Adrenal gland (tissue), 12 donors: ENCODE data around the gene IL3RA. TPM values are rescaled to one million over a fixed set of nuclear protein-coding genes. Genes with fewer than 3 reads are reported as not detected.
A peak's percentile ranks its signal among the peaks of the same experiment; 100 is the strongest.

Source experiments
- DNase-seq, 7 donors: peaks; one replicate each; pipeline ENCODE4 v3.0.0-alpha.2; 2019 to 2020
- H3K27ac ChIP-seq, 5 donors: fragments of 200-600 bp; sonication (generic) in 4 of 5; 1 replicate in 3 of 5; 2 replicates in 2 of 5; pipeline versions ENCODE4 v1.5.1 to v1.8.0; 2016 to 2020; ENCODE audit warnings: mild to moderate bottlenecking in 1 of 5
- H3K27me3 ChIP-seq: fragments of 200-600 bp; 2 replicates; pipeline ENCODE4 v1.8.0; 2021
- H3K36me3 ChIP-seq, 2 donors: fragments of 200-600 bp; replicated peaks in 1 of 2; 1 replicate in 1 of 2; 2 replicates in 1 of 2; pipeline versions ENCODE4 v1.5.1 to v1.8.0; 2018 to 2022
- H3K4me1 ChIP-seq, 2 donors: fragments of 200-600 bp; replicated peaks in 1 of 2; 1 replicate in 1 of 2; 2 replicates in 1 of 2; pipeline versions ENCODE4 v1.5.1 to v1.8.0; 2018 to 2021
- H3K4me3 ChIP-seq, 4 donors: fragments of 200-600 bp; sonication (generic) in 3 of 4; one replicate each; pipeline ENCODE4 v1.5.1; 2016 to 2018
- H3K9me3 ChIP-seq, 3 donors: fragments of 200-600 bp; sonication (generic) in 1 of 3; replicated peaks in 1 of 3; 1 replicate in 2 of 3; 2 replicates in 1 of 3; pipeline versions ENCODE4 v1.5.1 to v1.8.0; 2016 to 2021
- POLR2A ChIP-seq, 2 donors: fragments of 450-650 bp; IDR thresholded peaks; one replicate each; pipeline ENCODE4 v1.6.1; 2017; ENCODE audit warnings: antibody characterized with exemption in 2 of 2, mild to moderate bottlenecking in 2 of 2, moderate library complexity in 1 of 2
- WGBS, 4 donors: extraction: QIAGEN DNeasy Blood & Tissue Kit in 2 of 4; methylation state at CpG; one replicate each; pipeline versions ENCODE4 v1.1.5 to v1.1.7; 2013 to 2017; 5-methylcytosine and 5-hydroxymethylcytosine counted together
- intact Hi-C, 2 donors: fragments of 100-400 bp; cut with DNase I; formaldehyde crosslinking; loops; one replicate each; pipeline versions ENCODE4 v1.14.1 to v1.15.0; 2022 to 2023
- polyA plus RNA-seq, 3 donors: library from polyadenylated mRNA; stranded (reverse); fragments of 200-250 nt in 2 of 3; fragments of 350-450 nt in 1 of 3; fragmentation: Illumina TruSeq in 1 of 3; extraction: RNeasy Lipid Tissue Mini Kit (QIAGEN cat#74804) in 1 of 3; gene quantifications; one replicate each; pipeline ENCODE4 v1.2.3, GENCODE V29; 2013 to 2014
- total RNA-seq, 9 donors: library from RNA; depleted of rRNA in 4 of 9; stranded (reverse); fragments of >200 nt in 4 of 9; fragments of 120-200 nt in 1 of 9; fragmentation: NEBNext Ultra II Directional in 1 of 9; extraction: Animal tissue kit (Norgen Biotek cat#: 25700) in 1 of 9; gene quantifications; one replicate each; pipeline versions ENCODE4 v1.1.0 to v1.2.4, GENCODE V29; 2013 to 2023
- TF ChIP-seq, protein P1 (sequence below), 6 experiments: fragments of 450-650 bp in 4 of 6; fragments of 200-600 bp in 2 of 6; sonication (generic) in 1 of 6; IDR thresholded peaks; 1 replicate in 5 of 6; 2 replicates in 1 of 6; pipeline versions ENCODE4 v1.5.1 to v1.8.0; 2016 to 2021; ENCODE audit warnings: antibody characterized with exemption in 6 of 6, mild to moderate bottlenecking in 2 of 6, moderate library complexity in 1 of 6
- donor health status: healthy with polysubstance abuse.
- donor health status: Bipolar disorder and iron deficiency.
- donor health status: DM: yes; HTN: yes; CAD: no.
- donor health status: DM: no; HTN: no; CAD: no.
- donor health status: DM: no; HTN: no; CAD: no.
- donor health status: DM: yes; HTN: yes; CAD: no.

The IL3RA gene
- total and polyA plus RNA-seq, 12 donors = 1.4 to 7.4 (median 3.1) TPM

DNA sequence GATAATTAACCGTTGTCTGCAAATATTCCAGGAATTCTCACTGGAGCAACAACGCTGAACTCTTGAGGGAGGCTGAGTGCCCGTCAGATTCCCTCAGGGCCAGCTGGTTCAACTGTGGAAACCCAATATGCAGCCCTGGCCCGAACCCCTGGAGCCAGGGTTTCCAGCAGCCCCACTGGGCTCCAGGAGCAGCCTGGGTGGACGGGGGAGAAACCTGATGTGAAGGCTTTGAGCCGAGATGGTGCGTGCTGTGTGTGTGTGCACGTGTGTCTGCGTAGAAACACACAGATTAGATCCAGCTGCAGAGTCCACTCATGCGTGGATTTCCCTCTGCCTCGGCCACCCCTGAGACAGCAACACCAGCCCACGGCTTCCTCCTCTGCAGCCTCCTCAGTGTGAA, 74.7 kb downstream of the IL3RA start:
- DNase-seq = peak in 1 of 7 donors; percentile 4
- no peaks in the 10 kb centered on the region for H3K9me3 ChIP-seq
- intact Hi-C loops = no loop called here
- no peaks in the 10 kb centered on the region for H3K27me3 ChIP-seq
- WGBS, 4 donors = 81 to 88% (median 85%) methylated on average over 12 of the region's 12 CpGs
- H3K36me3 ChIP-seq = peaks cover 0 to 27% of the 10 kb centered on the region in 2 donors
- TF ChIP-seq POLR2A (IDR thresholded peaks at IDR 0.05) = no peak
- TF ChIP-seq, protein P1, sequence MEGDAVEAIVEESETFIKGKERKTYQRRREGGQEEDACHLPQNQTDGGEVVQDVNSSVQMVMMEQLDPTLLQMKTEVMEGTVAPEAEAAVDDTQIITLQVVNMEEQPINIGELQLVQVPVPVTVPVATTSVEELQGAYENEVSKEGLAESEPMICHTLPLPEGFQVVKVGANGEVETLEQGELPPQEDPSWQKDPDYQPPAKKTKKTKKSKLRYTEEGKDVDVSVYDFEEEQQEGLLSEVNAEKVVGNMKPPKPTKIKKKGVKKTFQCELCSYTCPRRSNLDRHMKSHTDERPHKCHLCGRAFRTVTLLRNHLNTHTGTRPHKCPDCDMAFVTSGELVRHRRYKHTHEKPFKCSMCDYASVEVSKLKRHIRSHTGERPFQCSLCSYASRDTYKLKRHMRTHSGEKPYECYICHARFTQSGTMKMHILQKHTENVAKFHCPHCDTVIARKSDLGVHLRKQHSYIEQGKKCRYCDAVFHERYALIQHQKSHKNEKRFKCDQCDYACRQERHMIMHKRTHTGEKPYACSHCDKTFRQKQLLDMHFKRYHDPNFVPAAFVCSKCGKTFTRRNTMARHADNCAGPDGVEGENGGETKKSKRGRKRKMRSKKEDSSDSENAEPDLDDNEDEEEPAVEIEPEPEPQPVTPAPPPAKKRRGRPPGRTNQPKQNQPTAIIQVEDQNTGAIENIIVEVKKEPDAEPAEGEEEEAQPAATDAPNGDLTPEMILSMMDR (IDR thresholded peaks at IDR 0.05) = no peak
- no peak overlapping the region for H3K27ac ChIP-seq
- H3K4me3 ChIP-seq = no peak overlapping the region
- no peaks in the 10 kb centered on the region for H3K4me1 ChIP-seq

DNA sequence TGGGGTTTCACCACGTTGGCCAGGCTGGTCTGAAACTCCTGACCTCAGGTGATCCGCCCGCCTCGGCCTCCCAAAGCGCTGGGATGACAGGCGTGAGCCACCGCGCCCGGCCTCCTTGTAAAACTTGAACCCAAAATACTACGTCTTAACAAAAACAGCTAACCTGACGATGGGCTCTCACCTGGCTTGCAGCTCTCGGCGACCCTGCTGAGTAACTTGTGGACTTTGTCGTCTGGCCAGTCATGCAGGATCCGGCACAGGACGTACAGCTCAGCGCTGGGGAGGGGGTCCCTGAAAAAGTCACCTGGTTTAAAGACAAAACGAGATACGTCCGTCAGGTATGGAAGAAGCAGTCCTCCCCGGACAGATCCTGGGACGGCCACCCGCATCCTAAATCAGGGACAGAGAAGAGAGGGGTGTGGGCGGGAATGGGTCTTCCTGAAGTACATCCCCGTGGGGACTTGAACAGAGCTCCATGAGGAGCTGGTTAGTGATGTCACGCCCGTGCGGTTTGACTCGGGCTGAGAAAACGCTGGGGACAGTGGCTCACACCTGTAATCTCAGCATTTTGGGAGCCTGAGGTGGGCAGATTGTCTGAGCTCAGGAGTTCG, 76.1 kb downstream of the IL3RA start:
- peak in 1 of 7 donors; percentile 15 for DNase-seq
- H3K4me1 ChIP-seq = no peaks in the 10 kb centered on the region
- H3K4me3 ChIP-seq = no peak overlapping the region
- intact Hi-C loops = no loop called here
- TF ChIP-seq, protein P1 (IDR thresholded peaks at IDR 0.05) = no peak
- no peak for TF ChIP-seq POLR2A (IDR thresholded peaks at IDR 0.05)
- H3K27me3 ChIP-seq = no peaks in the 10 kb centered on the region
- H3K9me3 ChIP-seq = no peaks in the 10 kb centered on the region
- 87 to 95% (median 92%) methylated on average over 18 to 31 of the region's 31 CpGs for WGBS, 4 donors
- H3K27ac ChIP-seq = no peak overlapping the region
- peaks cover 0 to 19% of the 10 kb centered on the region in 2 donors for H3K36me3 ChIP-seq

DNA sequence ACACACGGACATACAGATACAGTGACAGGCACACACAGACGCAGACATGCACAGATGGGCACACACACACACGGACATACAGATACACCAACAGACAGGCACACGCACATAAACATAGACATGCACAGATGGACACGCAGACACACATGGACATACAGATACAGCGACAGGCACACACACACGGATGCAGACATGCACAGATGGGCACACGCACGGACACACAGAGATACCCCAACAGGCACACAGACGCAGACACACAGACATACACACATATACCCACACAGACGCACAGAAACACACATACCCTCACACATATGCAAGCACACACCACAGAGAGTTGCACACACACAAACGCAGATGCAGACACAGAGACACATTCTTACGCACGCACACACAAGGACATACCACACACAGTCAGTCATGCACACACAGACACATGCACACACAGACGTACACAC, 79.8 kb downstream of the IL3RA start:
- TF ChIP-seq POLR2A (IDR thresholded peaks at IDR 0.05) = no peak
- TF ChIP-seq, protein P1 (IDR thresholded peaks at IDR 0.05) = no peak
- Histone ChIP-seq H3K27ac (no peak overlapping the region), H3K4me3 (no peak overlapping the region), H3K36me3 (peaks cover 0 to 19% of the 10 kb centered on the region in 2 donors), H3K9me3 (no peaks in the 10 kb centered on the region), H3K4me1 (no peaks in the 10 kb centered on the region), H3K27me3 (no peaks in the 10 kb centered on the region)
- DNase-seq = no peak
- 69 to 83% (median 73%) methylated on average over 14 to 15 of the region's 15 CpGs for WGBS, 4 donors
- intact Hi-C loops = no loop called here

DNA sequence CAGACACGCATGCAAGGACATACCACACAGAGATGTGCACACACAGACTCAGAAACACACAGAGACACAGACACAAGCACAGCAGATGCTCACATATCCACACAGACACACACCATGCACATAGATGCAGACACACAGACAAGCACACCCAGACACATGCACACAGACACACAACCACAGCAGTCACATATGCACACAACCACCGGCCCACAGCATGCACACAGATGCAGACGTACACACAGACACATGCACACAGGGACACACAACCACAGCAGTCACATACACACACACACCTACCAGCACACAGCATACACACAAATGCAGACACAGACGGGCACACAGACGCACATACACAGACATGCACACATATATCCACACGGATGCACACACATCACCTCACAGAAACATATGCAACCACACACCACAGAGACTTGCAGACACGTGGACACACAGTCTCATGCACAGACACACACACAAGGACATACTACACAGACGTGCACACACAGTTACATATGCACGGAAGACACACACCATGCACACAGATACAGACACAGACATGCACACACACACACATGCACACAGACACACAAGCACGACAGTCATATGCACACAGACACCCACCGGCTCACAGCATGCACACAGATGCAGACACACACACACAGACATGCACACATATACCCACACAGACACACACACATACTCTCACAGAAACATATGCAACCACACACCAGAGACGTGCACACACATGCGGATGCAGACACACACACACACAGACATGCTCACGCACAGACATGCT, 80.6 kb downstream of the IL3RA start:
- Histone ChIP-seq H3K27ac (no peak overlapping the region), H3K4me3 (no peak overlapping the region), H3K36me3 (peaks cover 0 to 17% of the 10 kb centered on the region in 2 donors), H3K4me1 (no peaks in the 10 kb centered on the region), H3K9me3 (no peaks in the 10 kb centered on the region), H3K27me3 (no peaks in the 10 kb centered on the region)
- TF ChIP-seq POLR2A (IDR thresholded peaks at IDR 0.05) = no peak
- TF ChIP-seq, protein P1 (IDR thresholded peaks at IDR 0.05) = no peak
- peak in 1 of 7 donors; percentile 6 for DNase-seq
- intact Hi-C loops = no loop called here
- WGBS, 4 donors = 73 to 87% (median 77%) methylated on average over 9 to 14 of the region's 14 CpGs
